Astrocyte (in vitro differentiated cells and primary cell): ENCODE results near the gene RHBG.

Experiments used
- EZH2 ChIP-seq: IDR thresholded peaks from 2 replicates; pipeline ENCODE4 v1.6.1; 2012; ENCODE audit warnings: mild to moderate bottlenecking, low read length, inconsistent platforms; ENCODE audit not compliant: insufficient read depth
- TF ChIP-seq, protein P1 (sequence below): IDR thresholded peaks from 2 replicates; pipeline ENCODE4 v1.5.1; 2011; ENCODE audit warnings: low read depth, mild to moderate bottlenecking, inconsistent platforms, low read length, moderate library complexity; ENCODE audit not compliant: insufficient read depth

DNA sequence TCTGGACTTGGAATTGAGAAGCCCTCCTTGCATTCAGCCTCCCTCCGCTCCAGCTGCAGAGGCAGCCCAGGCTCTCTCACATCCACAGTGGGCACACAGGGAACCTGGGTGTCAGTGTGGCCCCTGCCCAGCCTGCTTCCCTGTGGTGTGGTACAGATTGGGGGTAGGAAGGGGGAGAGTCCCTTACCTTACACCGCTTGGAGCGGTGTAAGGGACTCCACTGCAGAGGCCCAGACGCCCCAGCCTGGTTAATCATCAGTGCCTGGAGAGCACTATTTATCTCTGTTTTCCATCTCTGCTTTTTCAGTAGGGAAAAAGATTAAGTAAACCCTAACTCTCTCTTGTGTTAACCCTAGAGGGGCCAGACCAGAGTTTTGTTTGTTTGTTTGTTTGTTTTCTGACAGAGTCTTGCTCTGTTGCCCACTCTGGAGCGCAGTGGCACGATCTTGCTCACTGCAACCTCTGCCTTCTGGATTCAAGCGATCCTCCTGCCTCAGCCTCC is 803 bp upstream of the RHBG start:
- TF ChIP-seq, protein P1, sequence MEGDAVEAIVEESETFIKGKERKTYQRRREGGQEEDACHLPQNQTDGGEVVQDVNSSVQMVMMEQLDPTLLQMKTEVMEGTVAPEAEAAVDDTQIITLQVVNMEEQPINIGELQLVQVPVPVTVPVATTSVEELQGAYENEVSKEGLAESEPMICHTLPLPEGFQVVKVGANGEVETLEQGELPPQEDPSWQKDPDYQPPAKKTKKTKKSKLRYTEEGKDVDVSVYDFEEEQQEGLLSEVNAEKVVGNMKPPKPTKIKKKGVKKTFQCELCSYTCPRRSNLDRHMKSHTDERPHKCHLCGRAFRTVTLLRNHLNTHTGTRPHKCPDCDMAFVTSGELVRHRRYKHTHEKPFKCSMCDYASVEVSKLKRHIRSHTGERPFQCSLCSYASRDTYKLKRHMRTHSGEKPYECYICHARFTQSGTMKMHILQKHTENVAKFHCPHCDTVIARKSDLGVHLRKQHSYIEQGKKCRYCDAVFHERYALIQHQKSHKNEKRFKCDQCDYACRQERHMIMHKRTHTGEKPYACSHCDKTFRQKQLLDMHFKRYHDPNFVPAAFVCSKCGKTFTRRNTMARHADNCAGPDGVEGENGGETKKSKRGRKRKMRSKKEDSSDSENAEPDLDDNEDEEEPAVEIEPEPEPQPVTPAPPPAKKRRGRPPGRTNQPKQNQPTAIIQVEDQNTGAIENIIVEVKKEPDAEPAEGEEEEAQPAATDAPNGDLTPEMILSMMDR = no peak
- no peak for TF ChIP-seq EZH2
